GM23338 (cell line): ENCODE data around the gene SERP2. TPM values are rescaled to one million over a fixed set of nuclear protein-coding genes. Genes with fewer than 3 reads are reported as not detected.

ENCODE experiments used
- ATAC-seq: fragments of 200-7000 bp; cut with Tn5 transposase; 3 replicates; pipeline ENCODE4 v1.9.1; 2020
- DNase-seq: peaks from one replicate; pipeline ENCODE4 v3.0.0-alpha.2; 2015; ENCODE audit warnings: low spot score
- H2AFZ ChIP-seq: fragments of 200-600 bp; sonication (generic); 2 replicates; pipeline ENCODE4 v1.8.0; 2016; ENCODE audit warnings: antibody characterized with exemption, mild to moderate bottlenecking, moderate library complexity
- H3F3A ChIP-seq: fragments of 200-600 bp; sonication (generic); replicated peaks from 2 replicates; pipeline ENCODE4 v1.8.0; 2017; ENCODE audit warnings: antibody characterized with exemption, mixed run types, low read depth
- H3K27ac ChIP-seq: fragments of 200-600 bp; sonication (generic); 2 replicates; pipeline ENCODE4 v1.6.1; 2016; ENCODE audit warnings: low read depth
- H3K27me3 ChIP-seq: fragments of 200-600 bp; sonication (generic); 2 replicates; pipeline ENCODE4 v1.8.0; 2016; ENCODE audit warnings: mild to moderate bottlenecking, mixed run types, moderate library complexity; ENCODE audit not compliant: insufficient read depth
- H3K36me3 ChIP-seq: fragments of 200-600 bp; sonication (generic); 2 replicates; pipeline ENCODE4 v1.8.0; 2016; ENCODE audit warnings: mild to moderate bottlenecking; ENCODE audit not compliant: insufficient read depth
- H3K4me1 ChIP-seq: fragments of 200-600 bp; sonication (generic); 2 replicates; pipeline ENCODE4 v1.8.0; 2016; ENCODE audit warnings: mild to moderate bottlenecking, moderate library complexity; ENCODE audit not compliant: insufficient read depth
- H3K4me2 ChIP-seq: fragments of 200-600 bp; sonication (generic); 2 replicates; pipeline ENCODE4 v1.7.1; 2017; ENCODE audit warnings: mixed run types
- H3K4me3 ChIP-seq: fragments of 200-600 bp; sonication (generic); 2 replicates; pipeline ENCODE4 v1.6.1; 2016; ENCODE audit warnings: mixed run types
- H3K79me2 ChIP-seq: fragments of 200-600 bp; sonication (generic); replicated peaks from 2 replicates; pipeline ENCODE4 v1.8.0; 2017; ENCODE audit warnings: mild to moderate bottlenecking; ENCODE audit not compliant: insufficient read depth
- H3K9me2 ChIP-seq: fragments of 200-600 bp; sonication (generic); 2 replicates; pipeline ENCODE4 v1.8.0; 2017; ENCODE audit not compliant: insufficient read depth
- H4K20me1 ChIP-seq: fragments of 200-600 bp; sonication (generic); replicated peaks from 2 replicates; pipeline ENCODE4 v1.8.0; 2017; ENCODE audit warnings: mild to moderate bottlenecking; ENCODE audit not compliant: insufficient read depth
- H3K27ac Mint-ChIP-seq: 2 replicates; pipeline ENCODE4 v1.8.0; 2020; ENCODE audit warnings: inconsistent platforms, mild to moderate bottlenecking, moderate library complexity, mixed read lengths
- H3K27me3 Mint-ChIP-seq: 3 replicates; pipeline ENCODE4 v1.8.0; 2022; ENCODE audit warnings: low read depth, mild to moderate bottlenecking, moderate library complexity, mixed read lengths, inconsistent platforms; ENCODE audit not compliant: insufficient read depth, poor library complexity
- H3K36me3 Mint-ChIP-seq: 3 replicates; pipeline ENCODE4 v1.8.0; 2021; ENCODE audit warnings: low read depth, mild to moderate bottlenecking, inconsistent platforms, moderate library complexity, mixed read lengths
- H3K4me1 Mint-ChIP-seq: 3 replicates; pipeline ENCODE4 v1.8.0; 2020; ENCODE audit warnings: mild to moderate bottlenecking, inconsistent platforms, mixed read lengths
- H3K4me3 Mint-ChIP-seq: 3 replicates; pipeline ENCODE4 v1.8.0; 2021; ENCODE audit warnings: moderate library complexity, mild to moderate bottlenecking, inconsistent platforms, mixed read lengths
- H3K9me3 Mint-ChIP-seq: 3 replicates; pipeline ENCODE4 v1.8.0; 2020; ENCODE audit warnings: moderate library complexity, mild to moderate bottlenecking, inconsistent platforms, mixed read lengths
- CREB1 ChIP-seq: fragments of 250-450 bp; sonication (Bioruptor Pico); IDR thresholded peaks from 2 replicates; pipeline ENCODE4 v1.5.0; 2020; ENCODE audit warnings: low read depth, mild to moderate bottlenecking, moderate library complexity
- EZH2 ChIP-seq: fragments of 200-600 bp; sonication (generic); IDR thresholded peaks from one replicate; pipeline ENCODE4 v1.8.0; 2017; ENCODE audit warnings: antibody characterized with exemption, mild to moderate bottlenecking, low read depth; ENCODE audit not compliant: unreplicated experiment
- EZH2phosphoT487 ChIP-seq: fragments of 200-600 bp; sonication (generic); IDR thresholded peaks from one replicate; pipeline ENCODE4 v1.8.1; 2018; ENCODE audit warnings: antibody characterized with exemption; ENCODE audit not compliant: unreplicated experiment
- JUNB ChIP-seq: IDR thresholded peaks from one replicate; pipeline ENCODE4 v1.6.1; 2016; ENCODE audit warnings: antibody characterized with exemption; ENCODE audit not compliant: unreplicated experiment
- NANOG ChIP-seq: IDR thresholded peaks from 2 replicates; pipeline ENCODE4 v1.6.1; 2016; ENCODE audit warnings: antibody characterized with exemption, borderline replicate concordance
- POLR2AphosphoS5 ChIP-seq: IDR thresholded peaks from 2 replicates; pipeline ENCODE4 v1.6.1; 2016; ENCODE audit warnings: antibody characterized with exemption, low read depth
- STAT1 ChIP-seq: IDR thresholded peaks from one replicate; pipeline ENCODE4 v1.6.1; 2016; ENCODE audit warnings: antibody characterized with exemption; ENCODE audit not compliant: unreplicated experiment
- ZNF114 ChIP-seq: fragments of 250-450 bp; sonication (Bioruptor Pico); IDR thresholded peaks from 2 replicates; pipeline ENCODE4 v1.5.0; 2020; ENCODE audit warnings: mild to moderate bottlenecking, moderate library complexity
- polyA plus RNA-seq: library from polyadenylated mRNA; unstranded; fragments of >200 nt; fragmentation: Nextera tagmentation; extraction: Ambion mirVana; gene quantifications from 2 replicates; pipeline ENCODE4 v1.2.1, GENCODE V29; 2016
- total RNA-seq: library from RNA; depleted of rRNA; stranded (reverse); fragments of >200 nt; shearing (Covaris generic); gene quantifications from 2 replicates; pipeline ENCODE4 v1.2.3, GENCODE V29; 2014
- TF ChIP-seq, protein P1 (sequence below): IDR thresholded peaks from one replicate; pipeline ENCODE4 v1.6.1; 2018; ENCODE audit warnings: antibody characterized with exemption; ENCODE audit not compliant: unreplicated experiment
- TF ChIP-seq, protein P2 (sequence below): IDR thresholded peaks from 2 replicates; pipeline ENCODE4 v1.6.1; 2016; ENCODE audit warnings: antibody characterized with exemption
- TF ChIP-seq, protein P3 (sequence below): fragments of 250-450 bp; sonication (Bioruptor Pico); IDR thresholded peaks from 2 replicates; pipeline ENCODE4 v1.5.0; 2020; ENCODE audit warnings: mild to moderate bottlenecking, moderate library complexity
- TF ChIP-seq, protein P4 (sequence below), 2 experiments: fragments of 200-600 bp in 1 of 2; sonication (generic) in 1 of 2; conservative IDR thresholded peaks; 2 replicates each; pipeline versions ENCODE4 v1.5.1 to v1.6.1; 2016 to 2017; ENCODE audit warnings: antibody characterized with exemption in 2 of 2, low read depth in 2 of 2, mild to moderate bottlenecking in 2 of 2, moderate library complexity in 1 of 2

SERP2 gene
- total and polyA plus RNA-seq, 2 experiments from 2014 or later = 0.59 to 3.4 TPM

DNA sequence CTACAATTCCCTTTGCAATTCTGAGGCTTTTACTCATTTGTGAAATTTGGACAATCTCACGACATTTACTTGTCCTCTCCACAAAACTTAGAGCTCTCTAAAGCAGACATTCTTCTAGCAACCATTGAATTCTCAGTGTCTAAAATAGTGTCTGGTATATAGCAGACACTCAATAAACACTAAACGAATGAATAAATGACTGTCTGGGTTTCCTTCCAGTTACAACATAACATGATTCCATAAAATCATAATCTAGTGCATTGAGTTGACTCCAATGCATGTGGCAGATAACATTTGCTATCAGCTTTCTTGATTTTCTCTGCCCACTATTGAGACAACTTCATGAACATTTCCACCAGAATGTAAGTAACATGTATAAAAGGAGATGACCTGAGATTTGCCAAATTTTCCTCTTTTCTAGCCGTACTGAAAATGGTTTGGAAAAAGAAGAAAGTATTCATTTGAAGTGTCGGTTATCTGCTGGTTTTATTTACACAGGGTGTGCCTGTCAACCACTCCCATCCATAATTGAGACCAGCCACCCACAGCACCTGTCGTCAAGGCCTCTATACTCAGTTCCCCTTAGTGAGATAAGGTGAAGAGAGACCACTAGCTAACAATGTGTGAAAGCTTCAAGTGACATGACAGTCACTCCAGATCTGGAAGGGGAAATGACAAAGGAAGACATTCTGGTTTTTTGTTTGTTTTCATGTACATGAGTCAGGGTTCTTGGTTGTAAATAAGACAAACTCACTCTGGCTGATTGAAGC is 4.8 kb upstream of the SERP2 start:
- H3K4me2 ChIP-seq = no peak overlapping the region
- H3K27me3 ChIP-seq = peaks cover 13% of the 10 kb centered on the region
- DNase-seq (no peak), ATAC-seq (no peak)
- no peaks in the 10 kb centered on the region for H3K9me3 Mint-ChIP-seq
- H3K27ac ChIP-seq = no peak overlapping the region
- H2AFZ ChIP-seq = no peak overlapping the region
- no peaks in the 10 kb centered on the region for H3K9me2 ChIP-seq
- no peak overlapping the region for H3K4me3 Mint-ChIP-seq
- H3K36me3 ChIP-seq = no peaks in the 10 kb centered on the region
- H3K27me3 Mint-ChIP-seq = peaks cover 13% of the 10 kb centered on the region
- H3K36me3 Mint-ChIP-seq = no peaks in the 10 kb centered on the region
- no peaks in the 10 kb centered on the region for H4K20me1 ChIP-seq
- H3K27ac Mint-ChIP-seq = no peak overlapping the region
- peaks cover 7% of the 10 kb centered on the region for H3K4me1 Mint-ChIP-seq
- H3K4me3 ChIP-seq = no peak overlapping the region
- TF ChIP-seq EZH2phosphoT487 (no peak), JUNB (no peak), EZH2 (no peak), POLR2AphosphoS5 (no peak), ZNF114 (CRISPR knock-in tag) (no peak), STAT1 (no peak), NANOG (no peak), CREB1 (CRISPR knock-in tag) (no peak)
- TF ChIP-seq, protein P1, sequence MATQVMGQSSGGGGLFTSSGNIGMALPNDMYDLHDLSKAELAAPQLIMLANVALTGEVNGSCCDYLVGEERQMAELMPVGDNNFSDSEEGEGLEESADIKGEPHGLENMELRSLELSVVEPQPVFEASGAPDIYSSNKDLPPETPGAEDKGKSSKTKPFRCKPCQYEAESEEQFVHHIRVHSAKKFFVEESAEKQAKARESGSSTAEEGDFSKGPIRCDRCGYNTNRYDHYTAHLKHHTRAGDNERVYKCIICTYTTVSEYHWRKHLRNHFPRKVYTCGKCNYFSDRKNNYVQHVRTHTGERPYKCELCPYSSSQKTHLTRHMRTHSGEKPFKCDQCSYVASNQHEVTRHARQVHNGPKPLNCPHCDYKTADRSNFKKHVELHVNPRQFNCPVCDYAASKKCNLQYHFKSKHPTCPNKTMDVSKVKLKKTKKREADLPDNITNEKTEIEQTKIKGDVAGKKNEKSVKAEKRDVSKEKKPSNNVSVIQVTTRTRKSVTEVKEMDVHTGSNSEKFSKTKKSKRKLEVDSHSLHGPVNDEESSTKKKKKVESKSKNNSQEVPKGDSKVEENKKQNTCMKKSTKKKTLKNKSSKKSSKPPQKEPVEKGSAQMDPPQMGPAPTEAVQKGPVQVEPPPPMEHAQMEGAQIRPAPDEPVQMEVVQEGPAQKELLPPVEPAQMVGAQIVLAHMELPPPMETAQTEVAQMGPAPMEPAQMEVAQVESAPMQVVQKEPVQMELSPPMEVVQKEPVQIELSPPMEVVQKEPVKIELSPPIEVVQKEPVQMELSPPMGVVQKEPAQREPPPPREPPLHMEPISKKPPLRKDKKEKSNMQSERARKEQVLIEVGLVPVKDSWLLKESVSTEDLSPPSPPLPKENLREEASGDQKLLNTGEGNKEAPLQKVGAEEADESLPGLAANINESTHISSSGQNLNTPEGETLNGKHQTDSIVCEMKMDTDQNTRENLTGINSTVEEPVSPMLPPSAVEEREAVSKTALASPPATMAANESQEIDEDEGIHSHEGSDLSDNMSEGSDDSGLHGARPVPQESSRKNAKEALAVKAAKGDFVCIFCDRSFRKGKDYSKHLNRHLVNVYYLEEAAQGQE = no peak
- TF ChIP-seq, protein P2, sequence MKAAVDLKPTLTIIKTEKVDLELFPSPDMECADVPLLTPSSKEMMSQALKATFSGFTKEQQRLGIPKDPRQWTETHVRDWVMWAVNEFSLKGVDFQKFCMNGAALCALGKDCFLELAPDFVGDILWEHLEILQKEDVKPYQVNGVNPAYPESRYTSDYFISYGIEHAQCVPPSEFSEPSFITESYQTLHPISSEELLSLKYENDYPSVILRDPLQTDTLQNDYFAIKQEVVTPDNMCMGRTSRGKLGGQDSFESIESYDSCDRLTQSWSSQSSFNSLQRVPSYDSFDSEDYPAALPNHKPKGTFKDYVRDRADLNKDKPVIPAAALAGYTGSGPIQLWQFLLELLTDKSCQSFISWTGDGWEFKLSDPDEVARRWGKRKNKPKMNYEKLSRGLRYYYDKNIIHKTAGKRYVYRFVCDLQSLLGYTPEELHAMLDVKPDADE = no peak
- TF ChIP-seq, protein P3, sequence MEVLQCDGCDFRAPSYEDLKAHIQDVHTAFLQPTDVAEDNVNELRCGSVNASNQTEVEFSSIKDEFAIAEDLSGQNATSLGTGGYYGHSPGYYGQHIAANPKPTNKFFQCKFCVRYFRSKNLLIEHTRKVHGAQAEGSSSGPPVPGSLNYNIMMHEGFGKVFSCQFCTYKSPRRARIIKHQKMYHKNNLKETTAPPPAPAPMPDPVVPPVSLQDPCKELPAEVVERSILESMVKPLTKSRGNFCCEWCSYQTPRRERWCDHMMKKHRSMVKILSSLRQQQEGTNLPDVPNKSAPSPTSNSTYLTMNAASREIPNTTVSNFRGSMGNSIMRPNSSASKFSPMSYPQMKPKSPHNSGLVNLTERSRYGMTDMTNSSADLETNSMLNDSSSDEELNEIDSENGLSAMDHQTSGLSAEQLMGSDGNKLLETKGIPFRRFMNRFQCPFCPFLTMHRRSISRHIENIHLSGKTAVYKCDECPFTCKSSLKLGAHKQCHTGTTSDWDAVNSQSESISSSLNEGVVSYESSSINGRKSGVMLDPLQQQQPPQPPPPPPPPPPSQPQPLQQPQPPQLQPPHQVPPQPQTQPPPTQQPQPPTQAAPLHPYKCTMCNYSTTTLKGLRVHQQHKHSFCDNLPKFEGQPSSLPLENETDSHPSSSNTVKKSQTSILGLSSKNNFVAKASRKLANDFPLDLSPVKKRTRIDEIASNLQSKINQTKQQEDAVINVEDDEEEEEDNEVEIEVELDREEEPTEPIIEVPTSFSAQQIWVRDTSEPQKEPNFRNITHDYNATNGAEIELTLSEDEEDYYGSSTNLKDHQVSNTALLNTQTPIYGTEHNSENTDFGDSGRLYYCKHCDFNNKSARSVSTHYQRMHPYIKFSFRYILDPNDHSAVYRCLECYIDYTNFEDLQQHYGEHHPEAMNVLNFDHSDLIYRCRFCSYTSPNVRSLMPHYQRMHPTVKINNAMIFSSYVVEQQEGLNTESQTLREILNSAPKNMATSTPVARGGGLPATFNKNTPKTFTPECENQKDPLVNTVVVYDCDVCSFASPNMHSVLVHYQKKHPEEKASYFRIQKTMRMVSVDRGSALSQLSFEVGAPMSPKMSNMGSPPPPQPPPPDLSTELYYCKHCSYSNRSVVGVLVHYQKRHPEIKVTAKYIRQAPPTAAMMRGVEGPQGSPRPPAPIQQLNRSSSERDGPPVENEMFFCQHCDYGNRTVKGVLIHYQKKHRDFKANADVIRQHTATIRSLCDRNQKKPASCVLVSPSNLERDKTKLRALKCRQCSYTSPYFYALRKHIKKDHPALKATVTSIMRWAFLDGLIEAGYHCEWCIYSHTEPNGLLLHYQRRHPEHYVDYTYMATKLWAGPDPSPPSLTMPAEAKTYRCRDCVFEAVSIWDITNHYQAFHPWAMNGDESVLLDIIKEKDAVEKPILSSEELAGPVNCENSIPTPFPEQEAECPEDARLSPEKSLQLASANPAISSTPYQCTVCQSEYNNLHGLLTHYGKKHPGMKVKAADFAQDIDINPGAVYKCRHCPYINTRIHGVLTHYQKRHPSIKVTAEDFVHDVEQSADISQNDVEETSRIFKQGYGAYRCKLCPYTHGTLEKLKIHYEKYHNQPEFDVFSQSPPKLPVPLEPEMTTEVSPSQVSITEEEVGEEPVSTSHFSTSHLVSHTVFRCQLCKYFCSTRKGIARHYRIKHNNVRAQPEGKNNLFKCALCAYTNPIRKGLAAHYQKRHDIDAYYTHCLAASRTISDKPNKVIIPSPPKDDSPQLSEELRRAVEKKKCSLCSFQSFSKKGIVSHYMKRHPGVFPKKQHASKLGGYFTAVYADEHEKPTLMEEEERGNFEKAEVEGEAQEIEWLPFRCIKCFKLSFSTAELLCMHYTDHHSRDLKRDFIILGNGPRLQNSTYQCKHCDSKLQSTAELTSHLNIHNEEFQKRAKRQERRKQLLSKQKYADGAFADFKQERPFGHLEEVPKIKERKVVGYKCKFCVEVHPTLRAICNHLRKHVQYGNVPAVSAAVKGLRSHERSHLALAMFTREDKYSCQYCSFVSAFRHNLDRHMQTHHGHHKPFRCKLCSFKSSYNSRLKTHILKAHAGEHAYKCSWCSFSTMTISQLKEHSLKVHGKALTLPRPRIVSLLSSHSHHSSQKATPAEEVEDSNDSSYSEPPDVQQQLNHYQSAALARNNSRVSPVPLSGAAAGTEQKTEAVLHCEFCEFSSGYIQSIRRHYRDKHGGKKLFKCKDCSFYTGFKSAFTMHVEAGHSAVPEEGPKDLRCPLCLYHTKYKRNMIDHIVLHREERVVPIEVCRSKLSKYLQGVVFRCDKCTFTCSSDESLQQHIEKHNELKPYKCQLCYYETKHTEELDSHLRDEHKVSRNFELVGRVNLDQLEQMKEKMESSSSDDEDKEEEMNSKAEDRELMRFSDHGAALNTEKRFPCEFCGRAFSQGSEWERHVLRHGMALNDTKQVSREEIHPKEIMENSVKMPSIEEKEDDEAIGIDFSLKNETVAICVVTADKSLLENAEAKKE (CRISPR knock-in tag) = no peak
- TF ChIP-seq, protein P4, sequence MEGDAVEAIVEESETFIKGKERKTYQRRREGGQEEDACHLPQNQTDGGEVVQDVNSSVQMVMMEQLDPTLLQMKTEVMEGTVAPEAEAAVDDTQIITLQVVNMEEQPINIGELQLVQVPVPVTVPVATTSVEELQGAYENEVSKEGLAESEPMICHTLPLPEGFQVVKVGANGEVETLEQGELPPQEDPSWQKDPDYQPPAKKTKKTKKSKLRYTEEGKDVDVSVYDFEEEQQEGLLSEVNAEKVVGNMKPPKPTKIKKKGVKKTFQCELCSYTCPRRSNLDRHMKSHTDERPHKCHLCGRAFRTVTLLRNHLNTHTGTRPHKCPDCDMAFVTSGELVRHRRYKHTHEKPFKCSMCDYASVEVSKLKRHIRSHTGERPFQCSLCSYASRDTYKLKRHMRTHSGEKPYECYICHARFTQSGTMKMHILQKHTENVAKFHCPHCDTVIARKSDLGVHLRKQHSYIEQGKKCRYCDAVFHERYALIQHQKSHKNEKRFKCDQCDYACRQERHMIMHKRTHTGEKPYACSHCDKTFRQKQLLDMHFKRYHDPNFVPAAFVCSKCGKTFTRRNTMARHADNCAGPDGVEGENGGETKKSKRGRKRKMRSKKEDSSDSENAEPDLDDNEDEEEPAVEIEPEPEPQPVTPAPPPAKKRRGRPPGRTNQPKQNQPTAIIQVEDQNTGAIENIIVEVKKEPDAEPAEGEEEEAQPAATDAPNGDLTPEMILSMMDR (conservative IDR thresholded peaks at IDR 0.05; ENCODE audit: low read depth in 2 of 2) = no peak
- no peaks in the 10 kb centered on the region; the same call in 1 of the 2 replicates for H3K4me1 ChIP-seq
- H3F3A ChIP-seq = no peaks in the 10 kb centered on the region; the same call in 1 of the 2 replicates
- no peaks in the 10 kb centered on the region for H3K79me2 ChIP-seq
